GM18951 (cell line): ENCODE measurements around the gene RNFT2.

ENCODE experiments used
- POLR2A ChIP-seq: IDR thresholded peaks from 4 replicates; pipeline ENCODE4 v1.6.1; 2011; ENCODE audit warnings: mild to moderate bottlenecking; ENCODE audit not compliant: insufficient read length, insufficient read depth; ENCODE audit errors: extremely low read depth
- in situ Hi-C: fragments of 300-500 bp; cut with MboI; formaldehyde crosslinking; loops from one replicate; pipeline ENCODE4 v1.12.0; 2022; ENCODE audit warnings: low sequenced_read_pairs, mixed read lengths, inconsistent platforms; ENCODE audit not compliant: unreplicated experiment

The RNFT2 gene

GRCh38 chr12:116860263-116860662 is 122.1 kb downstream of the RNFT2 start:
- in situ Hi-C loops: no loop called here
- no peak for TF ChIP-seq POLR2A

DNA sequence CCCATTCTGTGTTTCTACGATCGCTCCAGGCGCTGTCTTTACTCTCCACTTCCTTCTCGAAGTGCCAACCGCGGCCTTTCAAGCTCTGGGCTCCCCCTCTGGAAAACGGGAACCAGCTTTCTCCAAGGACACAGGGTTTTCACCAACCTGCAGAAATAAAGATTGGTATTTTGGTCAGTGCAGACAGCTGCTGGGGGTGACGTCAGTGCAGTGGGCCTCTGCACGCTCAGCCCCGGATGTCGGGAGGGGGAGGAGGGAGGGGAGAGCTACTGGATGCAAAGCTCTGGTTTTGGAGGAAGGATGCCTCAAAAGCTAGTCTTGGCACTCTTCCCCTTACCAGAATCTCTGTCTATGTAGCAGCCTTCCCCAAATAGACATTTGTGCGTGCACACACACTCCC is 123.2 kb downstream of the RNFT2 start:
- in situ Hi-C loops: no loop called here
- no peak for TF ChIP-seq POLR2A

GRCh38 chr12:116862167-116862566 is 124.1 kb downstream of the RNFT2 start:
- TF ChIP-seq POLR2A: no peak
- in situ Hi-C loops: no loop called here

- in situ Hi-C loops: no loop called here
Observed at GRCh38 chr12:116863275-116863767, 125.2 kb downstream of the RNFT2 start.

DNA sequence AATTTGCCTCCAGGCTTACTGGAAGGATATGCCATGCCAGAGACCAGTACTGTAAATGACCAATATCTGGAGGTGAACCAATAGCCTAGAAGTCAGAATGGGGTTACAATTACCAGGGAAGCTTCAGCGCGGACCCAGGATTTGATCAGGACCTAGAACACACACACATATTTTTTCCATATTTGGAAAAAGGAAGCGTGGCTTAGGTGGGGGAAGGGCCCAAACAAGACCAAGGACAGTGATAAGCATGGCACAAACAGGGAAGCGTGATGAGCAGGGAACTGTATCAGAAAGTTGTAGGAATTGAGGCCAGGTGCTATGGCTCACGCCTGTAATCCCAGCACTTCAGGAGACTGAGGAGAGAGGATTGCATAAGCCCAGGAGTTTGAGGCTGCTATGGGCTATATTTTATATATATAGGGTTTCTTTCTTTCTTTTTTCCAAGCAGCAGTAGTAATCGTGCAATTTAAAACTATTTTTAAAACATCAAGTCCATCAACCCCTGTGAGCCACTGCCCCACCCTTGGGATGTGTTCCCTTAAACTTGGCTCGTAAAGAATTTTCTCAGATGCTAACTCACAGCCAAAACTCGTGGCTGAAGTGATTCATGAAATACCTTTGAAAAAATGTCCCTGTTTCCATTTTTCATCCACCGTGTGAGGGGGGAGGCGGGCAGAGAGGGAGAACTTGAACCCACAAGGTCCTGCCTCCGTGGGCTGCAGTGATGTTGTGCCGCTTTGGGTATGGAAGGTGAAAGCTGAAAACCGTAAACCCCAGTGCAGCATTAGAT is 126.5 kb downstream of the RNFT2 start:
- TF ChIP-seq POLR2A: no peak
- in situ Hi-C loops: no loop called here

More at GRCh38 chr12:116863275-116863767, 125.2 kb downstream of the RNFT2 start:
- TF ChIP-seq POLR2A: no peak

DNA sequence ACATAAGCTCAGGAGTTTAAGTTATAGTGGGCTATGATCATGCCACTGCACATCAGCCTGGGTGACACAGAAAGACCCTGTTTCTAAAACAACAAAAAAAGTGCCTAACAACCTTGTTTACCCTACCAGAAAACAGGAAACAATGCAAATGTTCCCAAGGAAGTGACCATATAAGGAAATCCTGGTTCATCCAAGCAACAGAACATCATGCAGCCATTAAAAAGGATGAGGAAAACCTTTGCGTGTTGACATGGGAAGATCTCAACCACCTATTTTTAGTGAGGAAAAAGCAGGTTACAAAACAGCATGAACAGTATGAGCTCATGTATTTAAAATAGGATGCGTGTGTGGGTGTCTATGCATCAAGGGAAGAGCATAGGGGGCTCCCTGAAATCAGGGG is 129.4 kb downstream of the RNFT2 start:
- no peak for TF ChIP-seq POLR2A

DNA sequence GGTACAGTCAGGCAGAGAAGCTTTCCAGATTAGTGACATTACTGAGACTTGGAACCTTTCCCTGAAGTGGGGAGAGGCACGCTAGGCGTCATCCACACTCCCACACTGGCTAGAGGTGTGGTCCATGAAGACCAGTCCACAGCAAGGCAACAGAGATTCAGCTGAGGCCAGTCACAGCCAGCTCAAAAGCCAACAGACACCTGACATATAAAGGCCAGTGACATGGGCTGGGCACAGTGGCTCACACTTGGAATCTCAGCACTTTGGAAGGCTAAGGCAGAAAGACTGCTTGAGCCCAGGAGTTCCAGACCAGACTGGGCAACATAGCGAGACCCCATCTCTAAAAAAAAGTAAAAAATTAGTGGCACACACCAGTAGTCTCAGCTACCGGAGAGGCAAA is 132.2 kb downstream of the RNFT2 start:
- in situ Hi-C loops: no loop called here
- TF ChIP-seq POLR2A: no peak

More for the DNA sequence above, 129.4 kb downstream of the RNFT2 start:
- in situ Hi-C loops: no loop called here

DNA sequence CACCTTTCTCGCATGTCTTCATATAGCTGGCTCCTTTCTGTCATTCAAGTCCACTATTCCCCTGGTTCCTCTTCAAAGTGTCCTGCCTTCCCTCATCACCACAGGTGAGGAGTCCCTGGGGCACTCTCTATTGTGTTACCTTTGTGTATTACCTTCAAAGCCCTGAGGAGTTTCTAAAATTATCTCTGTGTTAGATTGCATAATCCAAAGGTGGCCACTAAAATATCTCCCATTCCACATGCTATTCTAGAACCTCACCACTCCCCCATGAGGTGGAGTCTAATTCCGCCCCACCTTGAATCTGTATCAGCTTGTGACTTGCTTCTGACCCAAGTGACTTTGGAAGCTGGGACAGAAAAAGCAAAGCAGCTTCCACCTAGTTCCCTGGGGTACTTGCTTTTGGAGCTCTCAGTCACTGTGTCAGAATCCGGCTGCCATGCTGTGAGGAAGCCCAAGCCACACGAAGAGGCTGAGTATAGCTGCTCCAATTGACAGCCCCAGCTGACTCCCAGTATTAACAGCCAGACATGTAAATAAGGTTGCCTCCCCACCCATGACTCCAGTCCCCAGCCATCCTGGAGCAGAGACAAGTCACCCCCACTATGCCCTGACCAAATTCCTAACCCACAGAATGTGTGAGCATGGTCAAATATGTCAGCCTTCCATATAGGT is 136.3 kb downstream of the RNFT2 start:
- in situ Hi-C loops: no loop called here
- no peak for TF ChIP-seq POLR2A

GRCh38 chr12:116876151-116876869 is 138.2 kb downstream of the RNFT2 start:
- no peak for TF ChIP-seq POLR2A
- in situ Hi-C loops: no loop called here

- in situ Hi-C loops: no loop called here
- no peak for TF ChIP-seq POLR2A
Observed at GRCh38 chr12:116878567-116879508, 140.7 kb downstream of the RNFT2 start.

GRCh38 chr12:116879509-116880212 is 141.5 kb downstream of the RNFT2 start:
- in situ Hi-C loops: no loop called here
- no peak for TF ChIP-seq POLR2A
